CD4-positive, alpha-beta T cell treated with Interleukin-21 for 1 hour (primary cell): Measurements from ENCODE around the gene JMJD7.
A peak's percentile ranks its signal among the peaks of the same experiment; 100 is the strongest.

ENCODE experiments used
- DNase-seq: peaks from one replicate; pipeline ENCODE4 v3.0.0-alpha.2; 2020

JMJD7 gene

GRCh38 chr15:41823502-41823901 is 4.4 kb upstream of the JMJD7 start:
- DNase-seq = no peak

GRCh38 chr15:41824062-41824745 is 3.7 kb upstream of the JMJD7 start:
- DNase-seq = no peak

- no peak for DNase-seq
These were observed 2.7 kb upstream of the JMJD7 start for GRCh38 chr15:41825145-41825544.

- DNase-seq = no peak
These were observed 2.0 kb upstream of the JMJD7 start for GRCh38 chr15:41825572-41826535.

- no peak for DNase-seq
These were observed 507 bp upstream of the JMJD7 start for GRCh38 chr15:41827290-41827879.

- no peak for DNase-seq
These were observed 882 bp downstream of the JMJD7 start for GRCh38 chr15:41828807-41829141.

- no peak for DNase-seq
These were observed 2.2 kb downstream of the JMJD7 start for GRCh38 chr15:41829959-41830646.

GRCh38 chr15:41831291-41831690 is 3.4 kb downstream of the JMJD7 start:
- DNase-seq = peak; percentile 54

GRCh38 chr15:41832208-41832607 is 4.3 kb downstream of the JMJD7 start:
- no peak for DNase-seq

- no peak for DNase-seq
These were observed 5.0 kb downstream of the JMJD7 start for GRCh38 chr15:41832875-41833274.

GRCh38 chr15:41834096-41834495 is 6.2 kb downstream of the JMJD7 start:
- DNase-seq = no peak

- no peak for DNase-seq
These were observed 8.2 kb downstream of the JMJD7 start for GRCh38 chr15:41836073-41836472.

GRCh38 chr15:41836713-41837454 is 9.0 kb downstream of the JMJD7 start:
- no peak for DNase-seq

GRCh38 chr15:41838400-41838897 is 10.6 kb downstream of the JMJD7 start, which contains the start of gene PLA2G4B:
Gene PLA2G4B, plus strand, starts transcription at chr15:41838847. Its CDS starts 67 bp downstream, at chr15:41838914.
- DNase-seq = no peak

- DNase-seq = no peak
These were observed 12.0 kb downstream of the JMJD7 start for GRCh38 chr15:41839781-41840491.

- no peak for DNase-seq
These were observed 12.8 kb downstream of the JMJD7 start for GRCh38 chr15:41840673-41841072.

- DNase-seq = no peak
These were observed 13.2 kb downstream of the JMJD7 start for GRCh38 chr15:41841131-41841530.

- DNase-seq = no peak
These were observed 14.3 kb downstream of the JMJD7 start for GRCh38 chr15:41842229-41842628.

- no peak for DNase-seq
These were observed 15.7 kb downstream of the JMJD7 start for GRCh38 chr15:41843571-41843970.

- DNase-seq = no peak
These were observed 16.9 kb downstream of the JMJD7 start for GRCh38 chr15:41844814-41845213.

- DNase-seq = no peak
These were observed 19.3 kb downstream of the JMJD7 start for GRCh38 chr15:41847206-41847605.
